Measurements from ENCODE around the gene VWA5B1. TPM values are rescaled to one million over a fixed set of nuclear protein-coding genes. Genes with fewer than 3 reads are reported as not detected.

The VWA5B1 gene
- polyA plus RNA-seq, 4 donors = 0.82 to 2.7 (median 2.0) TPM

DNA sequence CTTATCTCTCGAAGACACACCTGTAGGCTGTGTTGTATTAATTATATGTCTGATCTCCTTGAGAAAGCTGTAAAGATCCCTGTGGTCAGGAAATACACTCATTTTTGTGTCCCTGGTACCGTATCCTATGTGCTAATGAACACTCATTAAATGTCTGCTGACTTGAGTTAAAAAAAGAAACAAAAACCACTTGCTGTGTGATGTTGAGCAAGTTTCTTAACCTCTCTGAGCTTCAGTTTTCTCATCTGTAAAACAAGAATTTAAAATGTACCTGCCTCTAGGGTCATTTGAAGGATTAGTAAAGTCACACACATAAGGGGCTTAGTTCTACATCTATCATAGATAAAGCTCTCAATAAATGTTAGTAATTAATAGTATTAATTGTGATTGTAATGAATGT is 91.3 kb downstream of the VWA5B1 start:
- DNase-seq (ENCODE audit: low read depth in 4 of 4, low spot score in 2 of 4) = no peak

DNA sequence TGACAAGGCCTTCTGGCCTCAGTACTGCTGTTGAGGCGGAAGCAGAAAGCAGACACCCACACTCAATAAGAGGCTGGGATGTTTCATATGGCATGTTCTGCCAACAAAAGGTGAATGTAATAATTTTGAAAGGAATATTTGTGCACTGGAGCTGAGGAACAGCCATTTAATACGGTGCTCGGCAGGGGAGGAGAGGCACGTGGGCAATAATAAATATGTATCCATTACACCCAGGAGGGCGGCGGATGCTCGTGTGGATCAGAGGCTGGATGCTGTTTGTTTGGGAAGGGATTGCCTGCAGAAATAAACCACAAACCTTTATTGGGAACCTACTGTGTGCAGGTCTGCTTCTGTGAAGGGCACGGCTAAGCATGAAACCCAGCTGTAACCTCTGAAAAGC is 92.0 kb downstream of the VWA5B1 start:
- no peak for DNase-seq (ENCODE audit: low read depth in 4 of 4, low spot score in 2 of 4)

DNA sequence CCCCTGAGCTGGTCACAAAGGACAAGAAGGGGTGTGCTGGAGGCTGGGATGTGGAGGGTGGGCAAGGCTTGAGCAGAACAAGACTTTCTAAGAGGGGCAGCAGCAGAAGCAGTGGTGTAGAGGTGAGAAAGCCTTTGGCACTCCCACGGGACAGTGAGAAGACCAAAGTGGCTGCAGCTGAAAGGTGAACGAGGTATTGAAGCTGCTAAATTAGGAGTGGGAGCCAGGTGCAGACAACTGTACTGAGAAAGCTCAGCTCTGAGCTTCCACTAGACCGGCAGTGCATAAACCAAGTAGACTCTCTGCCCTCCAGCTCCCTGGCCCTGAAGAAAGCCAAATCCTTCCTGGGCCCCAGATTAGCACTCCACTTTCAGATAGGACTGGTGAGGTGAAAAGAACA is 93.0 kb downstream of the VWA5B1 start:
- DNase-seq (ENCODE audit: low read depth in 4 of 4, low spot score in 2 of 4) = no peak

- DNase-seq (ENCODE audit: low read depth in 4 of 4, low spot score in 2 of 4) = no peak
These were observed 95.0 kb downstream of the VWA5B1 start for GRCh38 chr1:20385630-20386029.

DNA sequence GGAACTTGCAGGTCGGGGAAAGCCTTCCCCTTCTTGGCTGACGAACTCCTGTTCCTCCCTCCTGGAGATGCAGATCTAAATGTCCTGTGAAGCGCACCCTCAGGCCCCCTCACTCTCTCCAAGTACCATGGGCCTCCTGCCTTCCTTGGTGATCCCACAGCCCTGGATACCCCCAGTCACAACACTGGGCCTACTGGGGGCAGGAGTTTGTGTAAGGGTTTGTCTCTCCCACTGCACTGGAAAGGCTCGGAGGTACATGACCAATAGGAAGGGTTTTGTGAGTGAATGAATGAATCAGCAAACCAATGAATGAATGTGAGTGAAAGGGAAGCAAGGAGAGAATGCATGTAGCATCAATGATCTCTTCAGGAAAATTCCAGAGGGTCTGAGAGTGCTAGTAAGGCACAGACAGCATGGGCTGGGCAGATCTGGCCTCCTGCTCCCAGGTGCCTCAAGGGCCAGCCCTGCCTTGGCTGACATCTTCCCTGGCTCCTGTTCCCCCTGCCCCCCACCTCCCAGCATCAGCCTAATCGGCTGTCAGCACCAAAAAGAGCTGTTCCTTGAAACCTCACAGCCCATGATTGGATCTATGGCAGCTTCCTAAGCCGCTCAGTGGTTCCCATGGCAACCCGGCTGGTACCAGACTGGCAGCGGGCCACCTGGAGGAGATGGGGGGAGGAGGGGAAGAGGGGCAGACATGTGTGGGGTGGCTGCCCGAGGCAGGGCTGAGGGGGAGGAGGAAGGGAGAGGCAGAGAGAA is 95.8 kb downstream of the VWA5B1 start:
- DNase-seq (ENCODE audit: low read depth in 4 of 4, low spot score in 2 of 4) = no peak

GRCh38 chr1:20389571-20389970 is 98.9 kb downstream of the VWA5B1 start:
- no peak for DNase-seq (ENCODE audit: low read depth in 4 of 4, low spot score in 2 of 4)

GRCh38 chr1:20390589-20391331 is 100.1 kb downstream of the VWA5B1 start:
- no peak for DNase-seq (ENCODE audit: low read depth in 4 of 4, low spot score in 2 of 4)

GRCh38 chr1:20395255-20395654 is 104.6 kb downstream of the VWA5B1 start:
- no peak for DNase-seq (ENCODE audit: low read depth in 4 of 4, low spot score in 2 of 4)

DNA sequence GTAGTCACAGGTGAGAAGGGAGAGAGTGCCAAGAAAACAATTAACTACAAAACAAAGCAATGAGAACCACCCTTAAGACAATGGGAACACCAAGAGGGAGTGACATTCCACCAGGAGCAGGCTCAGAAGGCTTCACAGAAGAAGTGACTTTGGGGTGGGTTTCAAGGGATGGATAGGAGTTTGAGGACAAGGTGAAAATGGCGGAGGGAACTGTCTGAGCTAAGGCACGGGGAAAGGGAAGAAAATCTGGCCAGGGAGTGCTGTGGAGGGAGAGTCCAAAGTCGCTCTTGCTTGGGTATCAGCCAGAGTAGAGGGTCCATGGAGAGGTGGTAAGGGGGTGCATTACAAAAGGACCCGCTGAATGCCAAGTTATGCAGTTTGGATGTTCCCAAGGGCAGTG is 108.1 kb downstream of the VWA5B1 start:
- DNase-seq (ENCODE audit: low read depth in 4 of 4, low spot score in 2 of 4) = no peak

DNA sequence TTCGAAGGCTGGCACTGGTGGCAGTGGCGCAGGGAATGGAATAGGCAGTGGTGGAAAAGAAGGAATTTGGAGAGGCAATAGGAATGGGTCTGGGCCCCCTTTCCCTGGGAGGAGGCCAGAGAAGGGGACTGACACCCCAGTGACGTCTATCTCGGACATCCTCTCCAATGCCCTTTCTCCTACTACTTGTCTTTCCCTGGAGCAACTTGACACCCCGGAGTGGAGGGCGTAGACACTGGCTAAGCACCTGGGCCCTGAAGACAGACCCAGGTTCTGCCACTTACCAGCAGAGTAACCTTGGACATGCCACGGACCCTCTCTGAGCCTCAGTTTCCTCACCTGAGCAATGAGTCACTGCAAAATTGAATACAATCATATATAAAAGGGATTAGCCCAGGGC is 108.5 kb downstream of the VWA5B1 start:
- DNase-seq (ENCODE audit: low read depth in 4 of 4, low spot score in 2 of 4) = no peak

- DNase-seq (ENCODE audit: low read depth in 4 of 4, low spot score in 2 of 4) = no peak
These were observed 109.0 kb downstream of the VWA5B1 start for GRCh38 chr1:20399606-20400180.

DNA sequence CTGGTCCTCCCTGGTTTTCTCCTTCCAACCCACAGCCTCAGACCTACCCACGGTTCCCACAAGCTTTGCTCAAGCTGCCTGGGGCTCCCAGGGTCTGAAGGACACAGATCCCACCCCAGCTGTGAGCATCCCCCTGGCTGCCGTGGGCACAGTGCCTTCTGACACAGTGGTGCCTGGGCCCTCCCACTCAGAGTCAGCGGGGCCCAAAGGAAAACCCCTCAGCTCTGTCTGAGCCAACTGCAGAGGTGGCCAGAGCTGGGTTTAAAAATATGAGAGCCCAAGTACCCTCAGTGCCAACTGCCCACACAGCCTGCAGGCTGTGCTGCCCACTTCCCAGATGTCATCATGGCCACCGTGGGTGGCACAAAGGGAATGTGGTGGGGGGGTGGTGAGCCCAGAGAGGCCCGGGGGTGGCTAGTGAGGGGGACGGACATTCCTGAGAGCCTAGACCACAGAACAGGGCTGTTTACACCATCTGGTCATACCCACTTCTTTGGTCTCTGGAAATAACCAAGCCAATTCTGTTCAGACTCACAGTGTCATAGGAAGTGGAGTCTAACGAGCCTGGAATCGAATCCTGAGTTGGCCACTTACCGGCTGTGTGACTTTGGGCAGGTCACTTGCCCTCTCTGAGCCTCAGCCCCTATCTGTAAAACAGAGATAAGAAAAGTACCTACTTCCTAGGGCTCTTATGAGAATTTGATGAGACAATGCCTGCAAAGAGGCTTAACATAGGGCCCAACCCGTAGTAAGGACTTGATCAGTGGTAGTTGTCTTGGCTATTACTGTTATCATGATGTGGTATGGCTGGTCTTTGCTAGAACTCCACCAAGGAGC is 109.9 kb downstream of the VWA5B1 start:
- DNase-seq (ENCODE audit: low read depth in 4 of 4, low spot score in 2 of 4) = no peak

DNA sequence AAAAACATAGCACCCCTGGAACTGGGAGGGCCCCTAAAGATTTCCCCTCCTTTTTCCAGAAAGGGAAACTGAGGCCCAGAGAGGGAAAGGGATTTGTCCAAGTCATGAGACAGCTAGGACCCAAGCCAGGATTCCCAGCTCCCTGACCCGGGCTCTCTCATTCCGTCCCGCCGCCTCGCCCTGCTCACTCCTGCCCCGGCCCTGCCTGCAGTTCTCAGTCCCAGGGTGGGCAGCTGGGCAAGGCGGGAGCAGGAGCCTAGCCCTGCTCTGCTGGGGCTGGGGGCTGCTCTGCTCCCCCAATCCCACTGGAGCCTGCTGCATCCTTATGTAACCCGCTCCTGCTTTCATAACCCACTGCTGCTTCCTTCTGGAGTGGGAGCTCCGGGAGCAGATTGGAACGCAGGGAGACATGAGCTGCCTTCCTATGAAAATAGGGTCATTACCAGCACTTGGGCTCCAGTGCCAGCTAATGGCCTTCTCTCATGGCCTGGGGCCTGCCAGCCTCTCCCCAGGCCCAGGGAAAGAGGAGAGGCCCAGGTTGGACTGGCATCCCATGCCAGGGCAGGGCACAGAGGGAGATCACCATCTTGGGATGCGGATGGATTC is 110.8 kb downstream of the VWA5B1 start:
- DNase-seq (ENCODE audit: low read depth in 4 of 4, low spot score in 2 of 4) = no peak

- no peak for DNase-seq (ENCODE audit: low read depth in 4 of 4, low spot score in 2 of 4)
These were observed 112.1 kb downstream of the VWA5B1 start for GRCh38 chr1:20402585-20403422.

DNA sequence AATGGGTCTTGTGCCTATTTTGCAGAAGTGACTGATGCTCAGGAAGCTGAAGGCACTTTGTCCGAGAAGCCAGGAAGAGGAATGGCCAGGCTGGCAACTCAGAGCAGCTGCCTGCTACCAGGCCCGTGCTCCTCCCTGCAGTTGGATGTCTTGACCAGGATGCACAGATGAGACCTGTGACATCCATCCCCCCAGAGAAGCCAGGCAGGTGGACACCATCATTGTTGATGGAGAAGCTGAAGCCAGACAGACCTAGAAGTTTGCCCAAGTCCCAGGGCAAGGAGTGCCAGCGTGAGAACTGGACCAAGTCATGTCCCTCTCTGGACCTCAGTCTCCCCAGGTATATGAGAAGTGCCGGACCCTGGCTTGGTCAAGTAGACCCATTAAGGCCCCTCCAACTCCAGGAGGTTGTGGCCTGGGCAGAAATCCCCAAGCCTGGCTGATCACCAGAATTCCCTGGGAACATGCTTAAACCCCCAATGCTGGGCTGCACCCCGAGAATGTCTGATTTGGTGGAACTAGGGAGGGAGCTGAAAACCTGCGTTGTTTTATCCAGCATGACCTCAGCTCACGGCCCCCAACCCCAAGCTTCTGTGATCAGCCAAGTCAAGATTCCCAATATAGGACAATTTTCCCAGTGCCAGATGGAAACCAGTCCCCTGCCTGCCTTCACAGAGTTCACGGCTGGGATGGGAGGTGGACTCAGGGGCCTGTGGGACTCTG is 112.9 kb downstream of the VWA5B1 start:
- no peak for DNase-seq (ENCODE audit: low read depth in 4 of 4, low spot score in 2 of 4)

DNA sequence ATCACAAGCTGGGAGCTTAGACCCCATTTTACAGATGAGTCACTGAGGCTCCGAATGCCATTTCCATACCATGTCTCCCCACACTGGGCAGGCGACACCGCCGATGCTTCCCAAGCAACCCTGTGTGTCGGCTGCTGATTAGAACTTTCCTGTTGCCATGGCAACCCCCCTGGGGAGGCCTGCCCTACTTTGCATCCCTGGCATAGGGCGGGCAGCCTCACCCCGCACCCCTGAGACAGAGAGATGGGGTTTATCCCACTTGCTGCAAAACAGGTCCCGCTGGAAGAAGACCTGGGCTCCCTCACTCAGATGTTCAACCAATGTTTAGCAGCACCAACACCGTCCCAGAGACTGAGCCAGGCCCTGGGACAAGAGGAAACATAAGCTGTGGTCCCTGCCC is 113.8 kb downstream of the VWA5B1 start:
- no peak for DNase-seq (ENCODE audit: low read depth in 4 of 4, low spot score in 2 of 4)
